Activated CD4-positive, alpha-beta T cell treated with anti-CD3 and anti-CD28 coated beads, Interleukin-2, Interleukin-6, amounts not matched to agents 100 ng/mL and 50 ng/mL, durations not matched to agents 16 hours and 8 hours (primary cell): ENCODE measurements around the gene THSD1.

Experiments used
- DNase-seq: peaks from one replicate; pipeline ENCODE4 v3.0.0-alpha.2; 2020

THSD1 gene, protein sequence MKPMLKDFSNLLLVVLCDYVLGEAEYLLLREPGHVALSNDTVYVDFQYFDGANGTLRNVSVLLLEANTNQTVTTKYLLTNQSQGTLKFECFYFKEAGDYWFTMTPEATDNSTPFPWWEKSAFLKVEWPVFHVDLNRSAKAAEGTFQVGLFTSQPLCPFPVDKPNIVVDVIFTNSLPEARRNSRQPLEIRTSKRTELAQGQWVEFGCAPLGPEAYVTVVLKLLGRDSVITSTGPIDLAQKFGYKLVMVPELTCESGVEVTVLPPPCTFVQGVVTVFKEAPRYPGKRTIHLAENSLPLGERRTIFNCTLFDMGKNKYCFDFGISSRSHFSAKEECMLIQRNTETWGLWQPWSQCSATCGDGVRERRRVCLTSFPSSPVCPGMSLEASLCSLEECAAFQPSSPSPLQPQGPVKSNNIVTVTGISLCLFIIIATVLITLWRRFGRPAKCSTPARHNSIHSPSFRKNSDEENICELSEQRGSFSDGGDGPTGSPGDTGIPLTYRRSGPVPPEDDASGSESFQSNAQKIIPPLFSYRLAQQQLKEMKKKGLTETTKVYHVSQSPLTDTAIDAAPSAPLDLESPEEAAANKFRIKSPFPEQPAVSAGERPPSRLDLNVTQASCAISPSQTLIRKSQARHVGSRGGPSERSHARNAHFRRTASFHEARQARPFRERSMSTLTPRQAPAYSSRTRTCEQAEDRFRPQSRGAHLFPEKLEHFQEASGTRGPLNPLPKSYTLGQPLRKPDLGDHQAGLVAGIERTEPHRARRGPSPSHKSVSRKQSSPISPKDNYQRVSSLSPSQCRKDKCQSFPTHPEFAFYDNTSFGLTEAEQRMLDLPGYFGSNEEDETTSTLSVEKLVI

DNA sequence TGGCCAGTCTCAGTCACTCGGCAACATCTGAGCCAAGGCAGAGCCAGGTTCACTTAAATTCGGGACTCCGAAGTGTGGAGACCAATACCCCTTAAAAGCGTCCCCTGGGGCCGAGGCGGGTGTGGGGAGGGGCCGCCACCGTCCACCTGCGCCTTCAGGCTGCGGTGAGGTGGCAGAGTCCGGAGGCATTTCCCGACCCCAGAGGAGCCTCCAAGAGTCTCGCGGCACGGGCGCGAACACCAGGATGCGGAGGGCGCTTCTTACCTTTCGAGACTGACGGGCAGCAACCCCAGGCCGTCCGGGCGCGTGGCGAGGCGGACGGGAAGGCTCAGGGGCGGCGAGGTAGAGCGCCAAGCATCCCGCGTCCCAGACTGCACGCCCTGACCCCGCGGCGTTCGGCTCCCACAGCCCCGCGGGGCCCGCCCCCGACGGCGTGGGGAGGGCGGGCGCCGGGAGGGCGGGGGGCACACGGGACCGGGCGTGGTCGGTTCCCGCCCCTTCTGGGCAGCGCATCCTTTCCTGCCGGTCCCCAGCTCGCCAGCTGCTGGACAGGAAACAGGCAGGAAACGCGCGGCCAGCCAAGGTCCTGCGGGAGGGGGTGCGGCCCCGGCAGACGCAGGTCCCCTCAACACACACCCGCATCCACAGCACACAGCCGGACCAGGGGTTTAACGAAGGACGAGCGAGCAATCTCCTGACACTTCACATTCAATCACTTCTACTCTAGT, at the start of gene THSD1:
Gene THSD1, minus strand, starts transcription at position 406 of the 728 bp plus-strand sequence. CDS start 3,572 bp downstream, outside the sequence.
- DNase-seq, result peak; percentile 10

DNA sequence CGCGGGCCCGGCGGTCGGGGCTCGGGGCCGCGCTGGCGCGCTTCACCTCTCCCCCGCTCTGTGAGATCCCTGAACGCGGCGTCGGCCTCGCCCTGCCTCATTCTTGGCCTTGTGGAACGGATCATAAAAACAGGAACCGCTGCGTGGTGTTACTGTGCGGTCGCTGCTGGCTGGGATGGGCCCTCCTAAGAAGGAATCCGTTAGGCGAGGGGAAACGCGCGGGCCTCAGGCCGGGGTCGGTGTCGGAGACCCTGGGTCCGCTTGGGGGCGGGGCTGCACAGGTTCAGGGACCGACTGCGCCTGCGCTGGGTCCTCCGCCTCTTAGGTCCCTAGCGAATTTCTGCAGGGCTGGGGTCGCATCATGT, 49.7 kb upstream of the THSD1 start:
- DNase-seq, result peak; percentile 83

DNA sequence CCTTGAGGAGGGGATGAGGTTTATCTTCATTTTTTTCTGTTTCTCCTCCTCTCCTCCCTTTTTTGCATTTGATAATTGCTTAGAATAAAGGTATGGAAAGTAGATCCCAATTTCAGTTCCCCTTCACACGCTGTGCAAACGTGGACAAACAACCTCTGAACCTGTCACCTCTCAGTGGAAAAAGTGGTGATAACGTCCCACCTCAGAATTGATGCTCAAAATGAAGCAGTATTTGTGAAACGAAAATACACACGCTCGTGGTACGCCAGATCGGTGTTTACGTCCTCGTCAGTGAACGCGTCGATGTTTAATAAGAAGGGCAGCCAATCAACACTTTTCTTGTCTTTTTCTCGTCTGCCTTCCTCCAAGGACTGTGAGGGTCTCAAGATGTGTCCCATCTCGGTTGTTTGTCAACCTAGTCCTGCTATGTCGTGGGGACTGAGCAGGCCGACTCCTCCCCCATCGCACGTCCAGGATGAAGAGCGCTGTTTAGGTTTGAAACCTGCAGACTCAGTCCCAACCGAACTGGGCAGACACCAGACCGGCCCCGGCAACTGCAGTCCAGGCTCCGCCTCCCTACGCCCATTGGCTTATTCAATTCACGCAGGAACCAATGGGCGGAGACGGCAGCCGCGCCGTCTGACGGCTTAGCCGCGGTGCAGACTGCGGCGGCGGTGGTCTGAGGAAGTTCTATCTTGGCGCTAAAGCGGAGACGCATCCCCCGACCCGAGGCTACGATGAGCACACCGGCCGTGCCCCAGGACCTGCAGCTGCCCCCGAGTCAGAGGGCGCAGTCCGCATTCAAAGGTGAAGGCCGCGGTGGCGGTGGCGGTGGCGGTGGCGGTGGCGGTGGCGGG, 49.1 kb upstream of the THSD1 start, which contains the start of gene CKAP2:
Gene CKAP2, plus strand, starts transcription at position 659 of the 857 bp plus-strand sequence. Its CDS starts 79 bp downstream, at position 738.
- peak; percentile 97 for DNase-seq

DNA sequence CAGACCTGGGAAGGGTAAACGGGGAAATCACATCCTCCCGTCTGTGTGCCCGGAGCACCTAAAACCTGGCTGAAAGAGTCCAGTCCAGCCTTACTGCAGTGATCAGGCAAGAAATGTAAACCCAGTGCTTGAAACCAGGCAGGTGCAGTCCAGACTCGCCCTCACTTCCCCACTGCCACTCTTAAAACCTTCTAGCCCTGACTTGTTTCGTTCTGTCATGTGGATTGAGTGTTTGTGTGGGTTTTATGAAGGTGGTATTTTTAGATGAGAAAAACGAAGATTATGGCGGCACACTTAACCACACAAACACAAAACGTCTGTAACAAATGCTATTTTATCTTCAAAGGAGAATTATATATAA, 48.5 kb upstream of the THSD1 start:
- peak; percentile 19 for DNase-seq

DNA sequence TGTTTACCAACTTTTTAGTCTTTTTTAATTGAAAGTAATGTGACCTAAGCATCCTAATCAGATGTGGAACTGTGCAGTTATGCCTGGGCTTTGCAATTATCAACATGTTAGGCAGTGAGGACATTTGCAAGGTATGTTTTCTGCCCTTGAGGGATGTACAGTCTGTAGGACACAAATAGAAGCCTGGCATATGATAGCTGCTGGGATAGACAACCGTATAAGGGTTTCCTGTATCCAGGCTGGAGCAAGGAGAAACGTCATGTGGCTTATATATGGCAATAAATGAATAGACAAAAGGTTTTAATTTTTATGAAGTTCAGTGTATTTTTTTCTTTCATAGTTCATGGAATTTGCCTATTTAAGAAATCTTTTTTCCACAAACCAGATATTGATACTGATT, 46.5 kb upstream of the THSD1 start:
- no peak for DNase-seq

DNA sequence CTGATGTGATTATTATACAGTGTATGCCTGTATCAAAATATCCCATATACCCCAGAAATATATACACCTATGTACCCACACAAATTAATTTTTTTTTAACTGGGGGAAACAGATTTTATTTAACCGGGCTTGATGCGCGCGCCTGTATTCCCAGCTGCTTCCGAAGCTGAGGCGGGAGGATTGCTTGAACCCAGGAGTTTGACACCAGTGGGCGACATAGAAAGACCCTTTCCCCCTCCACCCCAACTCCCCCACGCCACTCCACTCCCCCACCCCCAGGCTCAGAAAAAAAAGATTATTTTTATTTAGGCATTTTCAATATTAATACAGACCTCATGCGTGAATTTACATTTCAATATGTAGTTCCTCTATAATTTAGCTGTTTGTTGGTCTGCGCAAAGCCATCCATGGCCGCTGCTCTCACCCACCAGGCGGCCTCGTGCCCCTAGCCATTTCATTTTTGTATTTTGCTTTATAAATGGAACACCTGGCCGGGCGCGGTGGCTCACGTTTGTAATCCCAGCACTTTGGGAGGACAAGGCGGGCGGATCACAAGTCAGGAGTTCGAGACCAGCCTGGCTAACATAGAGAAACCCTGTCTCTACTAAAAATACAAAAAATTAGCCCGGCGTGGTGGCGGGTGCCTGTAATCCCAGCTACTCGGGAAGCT, 45.3 kb upstream of the THSD1 start:
- no peak for DNase-seq

DNA sequence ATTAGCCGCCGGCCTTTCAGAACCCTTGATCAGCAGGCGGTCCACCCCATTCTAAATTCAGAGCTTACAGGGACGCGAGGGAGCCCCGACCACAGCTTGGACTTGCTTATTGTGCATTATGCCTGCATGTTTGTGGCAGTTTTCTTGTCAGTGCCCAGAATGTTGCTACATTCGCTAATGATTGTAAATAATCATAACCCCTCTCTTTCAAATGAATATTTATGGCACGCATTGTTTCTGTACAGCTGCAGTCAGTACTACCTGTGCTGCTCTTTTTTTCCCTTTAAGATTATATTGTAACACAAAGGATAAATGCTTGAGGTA, 44.8 kb upstream of the THSD1 start:
- DNase-seq, result no peak

DNA sequence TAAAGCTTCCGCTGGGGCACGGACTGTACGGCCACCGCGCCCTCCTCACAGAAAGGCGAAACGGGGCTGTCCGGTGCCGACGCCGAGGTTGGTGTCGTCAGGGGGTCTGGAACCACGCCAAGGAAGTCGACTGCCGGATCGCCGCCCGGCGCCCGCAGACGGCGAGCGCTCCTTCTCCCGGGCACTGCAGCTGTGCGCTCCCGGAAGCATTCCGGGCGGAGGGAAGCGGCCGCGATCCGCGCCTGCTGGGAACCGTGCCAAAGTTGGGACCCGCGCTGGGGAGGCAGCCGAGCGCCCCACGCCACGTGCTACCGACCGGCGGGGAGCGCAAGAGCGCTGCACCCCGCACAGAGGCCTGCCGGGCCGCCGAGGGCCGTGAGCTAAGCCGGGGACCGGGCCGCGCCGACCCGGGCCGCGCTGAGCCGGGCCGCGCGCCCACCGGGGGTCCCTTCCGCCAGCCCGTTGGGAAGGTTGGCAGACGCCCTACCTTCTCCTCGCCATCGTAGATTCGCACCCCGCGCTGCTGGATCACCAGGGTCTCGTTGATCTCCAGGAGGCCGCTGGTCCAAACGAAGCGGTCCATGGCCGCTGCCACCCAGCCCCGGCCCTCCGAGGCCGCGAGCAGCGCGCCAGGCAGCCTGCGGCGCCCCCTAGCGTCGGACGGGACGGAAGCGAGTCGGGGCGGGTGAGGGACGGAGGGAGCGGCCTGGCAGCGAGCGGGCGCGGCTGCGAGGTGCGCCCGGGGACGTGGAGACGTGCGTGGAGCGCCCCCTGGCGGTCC, 44.2 kb upstream of the THSD1 start, which contains the start of gene VPS36:
Gene VPS36, minus strand, starts transcription at position 623 of the 781 bp plus-strand sequence. Its CDS starts 40 bp downstream, at position 583.
- peak; percentile 98 for DNase-seq

DNA sequence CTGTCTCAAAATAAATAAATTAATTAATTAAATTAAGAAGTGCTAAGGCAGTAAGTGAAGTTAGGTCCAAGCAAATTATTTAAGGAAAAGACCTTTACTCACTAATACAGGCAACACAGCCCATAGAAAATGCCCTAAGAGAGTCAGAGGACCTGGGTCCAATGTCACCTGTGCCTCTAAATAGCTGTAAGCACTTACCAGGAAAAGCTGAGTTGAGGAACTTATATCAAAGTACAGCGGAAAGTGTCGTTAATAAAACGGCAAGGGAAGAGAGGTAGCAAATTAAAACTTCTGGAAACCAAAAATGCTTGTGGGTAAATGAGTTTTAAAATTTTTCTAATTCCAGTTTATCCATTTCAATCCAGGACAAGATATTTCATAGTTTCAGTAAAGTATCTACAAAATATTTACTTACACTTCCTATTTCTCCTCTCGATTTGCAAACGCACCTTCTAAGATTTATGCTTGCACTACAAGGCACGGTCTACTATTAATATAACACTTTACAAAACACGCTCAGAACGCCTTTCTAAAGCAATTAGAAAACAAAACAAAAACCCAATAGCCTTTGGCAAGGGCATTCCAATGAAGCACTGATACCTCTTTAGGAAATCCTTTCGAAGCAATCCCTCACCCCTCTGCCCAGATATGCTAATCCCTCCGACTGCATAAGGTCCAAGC, 43.5 kb upstream of the THSD1 start:
- DNase-seq, result no peak

DNA sequence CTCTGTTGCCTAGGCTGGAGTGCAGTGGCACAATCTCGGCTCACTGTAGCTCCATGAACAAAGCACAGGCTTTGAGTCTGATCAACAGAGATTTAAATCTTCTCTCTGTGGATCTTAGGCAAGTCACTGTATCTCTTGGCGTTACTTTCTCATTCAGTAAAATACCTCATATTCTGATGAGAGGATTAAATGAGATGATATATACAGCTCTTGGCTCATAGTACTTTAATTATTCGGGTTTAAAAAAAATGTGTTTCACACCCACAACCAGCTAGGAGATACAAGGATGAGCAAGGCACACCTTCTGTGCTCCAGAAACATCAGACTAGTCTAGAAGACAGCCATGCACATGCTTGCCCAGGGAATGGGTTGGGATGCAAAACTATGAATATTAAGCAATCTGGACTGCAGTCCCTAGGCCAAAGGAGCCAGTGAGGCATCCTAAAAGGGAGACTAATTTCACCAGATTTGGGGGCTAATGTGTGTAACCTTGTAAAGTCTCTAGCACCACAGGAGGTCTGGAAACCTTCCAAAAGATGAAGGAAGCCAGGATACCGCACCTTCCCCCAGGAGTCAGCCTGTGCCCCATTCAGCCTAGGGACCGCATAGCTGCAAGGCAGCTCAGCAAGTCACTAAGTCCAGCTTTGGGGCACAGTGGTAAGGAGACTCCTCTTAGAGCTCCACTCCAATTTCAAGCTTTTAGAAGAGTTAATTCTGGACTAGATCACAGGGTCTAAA, 42.0 kb upstream of the THSD1 start:
- DNase-seq, result no peak

DNA sequence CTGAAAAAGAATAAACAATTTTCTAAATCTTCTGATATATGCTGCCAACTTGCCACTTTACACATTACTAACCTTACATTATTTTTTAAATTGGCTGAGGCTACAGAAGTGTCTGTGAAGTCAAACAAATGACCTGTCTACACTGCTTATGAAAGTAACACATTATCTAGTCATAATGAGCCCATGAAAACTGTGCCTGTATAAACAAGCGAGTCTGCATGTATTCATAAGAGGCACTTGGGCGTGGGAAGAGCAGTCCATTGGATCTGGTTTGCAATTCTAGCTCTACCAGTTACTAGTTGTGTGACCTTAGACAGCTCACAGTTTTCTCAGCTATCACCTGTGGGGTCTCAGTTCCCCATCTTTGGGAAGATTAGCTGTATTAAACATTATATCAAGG, 41.4 kb upstream of the THSD1 start:
- DNase-seq, result peak; percentile 47

DNA sequence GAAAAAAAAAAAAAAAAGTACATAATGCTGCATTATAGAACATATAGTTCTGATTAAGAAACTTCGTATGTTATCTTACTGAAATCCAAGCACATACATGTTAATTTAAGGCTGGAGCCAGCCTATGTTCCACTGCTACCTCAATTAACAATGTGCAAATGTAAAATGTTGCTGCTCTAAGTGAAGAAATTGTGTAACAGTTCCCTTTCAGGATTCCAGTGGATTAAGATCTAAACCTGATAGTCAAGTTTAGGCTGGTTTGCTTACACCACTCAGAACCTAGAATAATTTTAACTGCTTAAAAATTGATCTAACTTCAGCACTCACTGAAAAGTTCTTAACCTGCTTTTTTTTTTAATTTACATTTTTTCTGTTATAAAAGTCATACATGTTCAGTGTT, 40.3 kb upstream of the THSD1 start:
- no peak for DNase-seq

DNA sequence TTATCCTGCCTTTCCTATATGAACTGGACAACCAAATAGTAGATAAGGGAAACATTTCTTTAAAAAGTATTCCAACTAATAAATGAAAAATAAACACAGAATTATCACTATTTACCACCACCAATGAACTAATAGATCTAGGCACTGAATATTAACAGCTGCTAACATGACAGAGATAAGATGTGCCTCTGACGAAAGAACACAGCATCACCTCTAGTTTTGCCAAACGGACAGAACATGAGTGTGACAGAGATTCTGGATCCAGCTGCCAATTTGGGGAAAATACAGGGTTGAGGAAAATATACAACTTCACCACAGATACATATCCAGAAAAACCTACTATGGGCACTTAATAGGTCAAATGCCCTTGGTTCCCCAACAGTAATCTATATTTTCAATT, 26.5 kb upstream of the THSD1 start:
- DNase-seq, result no peak

DNA sequence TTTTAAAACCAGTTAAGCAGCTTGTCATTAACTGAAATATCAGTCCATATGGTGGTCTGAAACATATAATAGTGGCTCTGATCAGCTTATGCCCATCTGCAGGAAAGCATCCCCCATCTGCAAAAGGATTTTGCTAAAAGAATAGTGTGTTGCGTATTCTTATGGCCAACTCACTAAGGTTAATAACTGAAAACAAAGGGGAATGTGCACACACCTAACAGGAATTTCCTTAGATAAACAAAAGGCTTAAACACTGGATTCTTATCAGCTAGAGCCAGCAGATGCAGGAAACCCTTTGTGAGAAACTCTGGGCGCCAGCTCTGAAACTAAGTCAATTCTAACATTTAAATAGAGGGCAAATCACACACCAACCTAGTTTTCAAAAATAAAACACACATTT, 22.3 kb upstream of the THSD1 start:
- no peak for DNase-seq

DNA sequence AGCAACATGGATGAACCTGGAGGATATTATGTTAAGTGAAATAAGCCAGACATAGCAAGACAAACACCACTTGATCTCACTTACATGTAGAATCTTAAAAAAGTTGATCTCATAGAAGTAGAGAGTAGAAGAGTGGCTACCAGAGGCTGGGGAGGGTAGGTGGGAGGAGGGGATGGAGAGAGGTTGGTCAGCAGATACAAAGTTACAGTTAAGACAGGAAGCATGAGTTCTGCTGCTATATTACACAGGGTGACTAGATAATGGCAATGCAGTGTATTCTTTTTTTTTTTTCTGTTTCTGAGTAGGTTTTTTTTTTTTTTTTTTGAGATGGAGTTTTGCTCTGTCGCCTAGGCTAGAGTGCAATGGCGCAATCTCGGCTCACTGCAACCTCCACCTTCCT, 15.2 kb upstream of the THSD1 start:
- DNase-seq, result no peak

DNA sequence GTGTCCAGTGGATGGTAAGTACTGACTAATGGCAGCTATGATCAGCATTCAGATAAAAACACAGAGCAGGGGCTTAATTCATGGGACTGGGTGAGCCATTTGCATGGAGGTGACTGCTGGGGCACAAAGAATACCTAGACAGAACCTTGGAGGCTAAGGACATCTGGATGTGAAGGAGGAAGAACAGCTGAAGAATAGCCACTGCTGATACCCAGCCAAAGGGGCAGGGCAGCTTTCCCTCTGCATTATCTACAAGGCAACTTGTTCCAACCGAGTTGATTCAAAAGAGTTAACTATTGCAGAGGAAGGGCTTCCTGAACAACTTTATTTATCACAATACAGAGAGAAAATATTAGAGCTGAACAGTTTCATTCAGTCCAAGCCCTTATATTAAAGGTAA, 13.1 kb upstream of the THSD1 start:
- DNase-seq, result no peak

DNA sequence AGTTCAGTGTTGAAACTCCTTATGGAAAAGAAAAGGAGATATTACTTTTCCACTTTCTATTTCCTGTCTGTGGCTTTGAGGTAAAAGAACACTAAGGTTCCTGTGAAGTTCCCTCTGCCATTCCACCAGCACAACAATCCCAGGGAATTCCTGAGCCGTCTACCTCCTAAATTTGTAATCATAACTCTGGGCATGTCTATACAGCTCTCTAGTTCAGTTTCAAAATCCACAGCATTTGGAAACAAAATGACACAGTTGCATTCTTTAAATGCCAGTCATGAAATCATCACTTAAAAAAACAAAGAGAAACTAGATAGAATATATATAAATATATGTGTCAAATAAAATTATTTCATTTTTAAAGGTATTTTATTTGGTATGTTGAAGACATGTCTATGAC, 9.0 kb upstream of the THSD1 start:
- no peak for DNase-seq

DNA sequence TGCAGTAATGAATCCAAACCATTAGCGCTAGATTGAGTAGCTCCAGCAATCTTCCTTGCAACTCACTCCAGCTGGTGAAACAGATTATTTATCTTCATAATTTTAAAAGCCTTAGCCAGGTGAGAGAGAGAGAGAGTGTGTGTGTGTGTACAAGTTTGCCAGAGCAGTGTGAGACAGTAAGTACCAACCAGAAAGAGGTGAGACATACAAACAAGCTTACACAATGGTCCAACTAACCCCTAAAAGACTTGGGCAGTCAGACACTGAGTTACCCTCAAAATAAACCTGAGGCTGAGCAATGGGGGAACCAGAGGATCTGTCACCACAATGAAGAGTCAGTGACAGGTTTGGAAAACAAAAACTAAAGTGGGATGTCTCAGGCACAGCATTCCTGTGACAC, 8.1 kb upstream of the THSD1 start:
- no peak for DNase-seq

DNA sequence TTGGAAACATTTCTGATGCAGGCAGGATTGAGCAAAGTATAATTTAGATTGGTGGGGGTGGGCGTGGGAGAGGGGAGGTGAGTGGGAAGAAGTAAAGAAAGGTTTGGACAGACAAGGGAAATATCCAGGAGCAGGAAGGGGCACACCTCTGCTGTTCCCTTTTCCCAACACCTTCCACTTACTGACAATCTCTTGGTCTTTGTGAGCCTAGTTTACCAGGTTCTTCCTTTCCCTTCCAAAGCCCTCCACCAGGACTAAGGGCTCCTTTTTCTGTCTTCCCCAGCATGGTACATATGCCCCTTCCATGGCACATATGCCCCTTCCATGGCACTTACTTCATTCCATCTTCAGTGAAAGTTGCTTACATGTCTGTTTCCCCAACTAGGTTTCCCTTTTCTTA, 6.2 kb upstream of the THSD1 start:
- no peak for DNase-seq

DNA sequence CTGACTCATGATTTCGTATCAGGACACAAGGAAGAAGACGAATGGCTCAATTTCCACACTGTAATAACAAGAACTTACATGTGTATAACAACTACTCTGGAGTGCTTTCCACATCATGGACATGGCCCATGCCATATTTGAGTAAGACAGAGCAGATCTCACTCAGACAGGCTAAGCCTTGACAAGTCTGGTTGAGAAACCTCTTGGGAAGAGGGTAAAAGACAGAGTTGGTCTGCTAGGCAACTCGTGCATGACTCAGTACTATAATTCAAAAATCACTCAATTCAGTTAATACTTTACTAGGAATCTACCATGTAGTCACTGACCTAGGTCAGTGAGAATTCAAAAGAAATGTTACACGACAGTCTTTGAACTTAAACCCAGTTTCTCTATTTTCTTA, 5.7 kb upstream of the THSD1 start:
- DNase-seq, result peak; percentile 55
